ENCODE data around the gene DACH1.

The DACH1 gene

DNA sequence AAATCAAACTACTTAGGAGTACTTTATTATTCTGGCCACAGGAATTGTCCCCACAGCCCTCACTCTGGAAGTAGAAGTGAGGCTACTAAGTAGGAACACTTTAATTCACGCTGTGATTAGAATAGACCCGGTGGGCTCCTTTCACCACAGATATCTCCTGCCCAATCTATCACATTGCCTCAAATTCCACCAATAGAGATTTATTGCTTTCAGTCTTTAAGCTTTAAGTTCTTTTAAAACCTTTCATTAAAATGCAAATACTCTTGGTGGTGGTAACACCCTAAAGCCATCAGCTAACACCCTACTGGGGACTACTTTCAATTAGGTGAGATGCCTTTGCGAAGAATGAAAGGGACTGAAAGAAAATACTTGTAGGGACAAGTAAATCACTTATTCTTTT lies 181.9 kb downstream of the DACH1 start:
- TF ChIP-seq, protein P1, sequence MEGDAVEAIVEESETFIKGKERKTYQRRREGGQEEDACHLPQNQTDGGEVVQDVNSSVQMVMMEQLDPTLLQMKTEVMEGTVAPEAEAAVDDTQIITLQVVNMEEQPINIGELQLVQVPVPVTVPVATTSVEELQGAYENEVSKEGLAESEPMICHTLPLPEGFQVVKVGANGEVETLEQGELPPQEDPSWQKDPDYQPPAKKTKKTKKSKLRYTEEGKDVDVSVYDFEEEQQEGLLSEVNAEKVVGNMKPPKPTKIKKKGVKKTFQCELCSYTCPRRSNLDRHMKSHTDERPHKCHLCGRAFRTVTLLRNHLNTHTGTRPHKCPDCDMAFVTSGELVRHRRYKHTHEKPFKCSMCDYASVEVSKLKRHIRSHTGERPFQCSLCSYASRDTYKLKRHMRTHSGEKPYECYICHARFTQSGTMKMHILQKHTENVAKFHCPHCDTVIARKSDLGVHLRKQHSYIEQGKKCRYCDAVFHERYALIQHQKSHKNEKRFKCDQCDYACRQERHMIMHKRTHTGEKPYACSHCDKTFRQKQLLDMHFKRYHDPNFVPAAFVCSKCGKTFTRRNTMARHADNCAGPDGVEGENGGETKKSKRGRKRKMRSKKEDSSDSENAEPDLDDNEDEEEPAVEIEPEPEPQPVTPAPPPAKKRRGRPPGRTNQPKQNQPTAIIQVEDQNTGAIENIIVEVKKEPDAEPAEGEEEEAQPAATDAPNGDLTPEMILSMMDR (conservative IDR thresholded peaks at IDR 0.05; ENCODE audit: control insufficient read depth, insufficient read depth, low read depth, low read length): no peak
- DNase-seq (ENCODE audit: low read depth): no peak

DNA sequence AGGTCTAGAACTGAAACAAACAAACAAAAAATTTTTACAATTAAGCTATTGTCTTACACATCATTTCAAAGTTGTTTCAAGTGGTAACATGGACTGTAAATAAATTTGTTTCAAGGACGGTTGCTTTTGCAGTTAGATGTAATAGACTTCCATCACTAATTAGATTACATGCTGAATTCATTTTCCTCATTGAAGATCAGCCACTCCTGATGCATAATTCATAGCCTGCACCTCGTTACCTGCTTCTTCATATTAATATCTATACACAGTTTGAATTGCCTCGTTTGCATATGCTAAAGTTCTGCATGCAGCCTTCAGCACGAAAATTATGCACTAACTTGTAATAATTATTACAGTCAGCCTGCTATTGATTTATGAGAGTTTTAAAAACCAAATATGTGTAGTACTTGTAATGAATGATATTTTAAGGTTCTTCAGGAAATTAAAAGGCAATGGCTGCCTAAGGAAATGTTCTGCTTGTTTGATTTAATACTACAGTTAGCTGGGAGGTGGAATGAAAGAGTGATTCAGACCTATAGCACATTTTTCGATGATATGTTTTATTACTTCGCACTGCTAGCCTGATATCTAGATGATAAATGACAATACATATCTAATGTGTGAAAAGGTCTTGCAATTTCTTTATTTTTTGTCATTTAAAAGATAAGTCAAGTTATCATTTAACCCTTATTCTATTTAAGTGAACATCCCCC lies 184.9 kb downstream of the DACH1 start:
- TF ChIP-seq, protein P1 (conservative IDR thresholded peaks at IDR 0.05; ENCODE audit: control insufficient read depth, insufficient read depth, low read depth, low read length): no peak
- DNase-seq (ENCODE audit: low read depth): no peak
- no peak overlapping the region for H3K4me3 ChIP-seq (ENCODE audit: control insufficient read depth, low read depth, low read length)

More for the DNA sequence above, 181.9 kb downstream of the DACH1 start:
- no peak overlapping the region for H3K4me3 ChIP-seq (ENCODE audit: control insufficient read depth, low read depth, low read length)

DNA sequence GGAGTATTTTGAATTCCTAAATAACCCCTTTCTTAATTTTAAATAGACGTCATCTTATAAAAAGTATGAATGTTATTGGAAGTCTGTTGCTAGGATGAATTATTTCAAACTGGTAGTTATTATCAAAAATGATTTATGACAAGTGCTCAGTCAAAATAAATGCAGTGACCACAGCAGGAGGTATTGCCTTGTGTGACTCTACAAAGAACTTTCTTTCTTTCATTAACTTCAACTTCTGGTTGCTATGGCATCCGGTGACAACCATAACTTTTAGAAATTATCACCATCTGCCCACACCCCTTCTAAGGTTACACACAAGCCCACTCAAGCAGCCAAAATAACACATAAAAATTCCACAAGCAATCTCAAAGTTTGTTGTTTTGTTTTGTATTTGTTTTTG lies 189.9 kb downstream of the DACH1 start:
- TF ChIP-seq, protein P1 (conservative IDR thresholded peaks at IDR 0.05; ENCODE audit: control insufficient read depth, insufficient read depth, low read depth, low read length): no peak
- no peak overlapping the region for H3K4me3 ChIP-seq (ENCODE audit: control insufficient read depth, low read depth, low read length)
- no peak for DNase-seq (ENCODE audit: low read depth)

DNA sequence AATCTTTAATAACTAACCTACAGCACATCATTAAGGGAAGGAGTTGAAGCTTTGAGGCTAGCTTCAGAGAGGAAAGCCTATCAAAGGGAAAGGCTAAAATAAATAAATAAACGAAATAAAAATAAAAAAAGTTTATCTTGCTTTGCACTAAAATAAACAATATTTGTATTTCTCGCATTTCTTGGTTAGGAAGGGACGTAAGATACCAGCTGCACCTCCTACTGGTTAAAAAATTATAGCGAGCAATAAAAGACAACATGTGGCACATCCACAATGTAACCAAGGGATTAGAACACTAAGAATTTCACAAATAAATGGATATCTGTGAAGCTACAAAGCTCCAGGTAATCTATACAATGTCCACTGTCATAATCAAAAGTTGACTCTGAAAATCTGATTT lies 194.5 kb downstream of the DACH1 start:
- TF ChIP-seq, protein P1 (conservative IDR thresholded peaks at IDR 0.05; ENCODE audit: control insufficient read depth, insufficient read depth, low read depth, low read length): no peak
- H3K4me3 ChIP-seq (ENCODE audit: control insufficient read depth, low read depth, low read length): no peak overlapping the region
- no peak for DNase-seq (ENCODE audit: low read depth)

DNA sequence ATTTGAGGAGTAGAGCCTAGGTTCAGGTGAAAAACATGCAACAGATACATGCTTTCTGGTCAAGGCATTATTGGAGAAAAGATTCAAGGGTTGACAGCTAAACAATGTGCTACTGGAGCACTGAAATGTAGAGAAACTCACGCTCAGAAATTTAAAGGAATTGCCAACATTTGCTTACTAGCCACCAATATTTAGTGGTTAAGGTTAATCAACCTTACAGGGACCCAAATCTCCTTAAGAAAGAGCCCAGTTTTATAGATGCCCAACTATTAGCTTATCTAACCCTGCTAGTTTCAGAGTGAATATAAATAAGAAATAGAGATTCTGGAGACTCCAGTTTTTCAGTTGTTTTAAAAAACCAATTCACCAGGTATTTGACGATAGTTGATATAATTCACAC lies 203.6 kb downstream of the DACH1 start:
- DNase-seq (ENCODE audit: low read depth): no peak
- TF ChIP-seq, protein P1 (conservative IDR thresholded peaks at IDR 0.05; ENCODE audit: control insufficient read depth, insufficient read depth, low read depth, low read length): no peak
- H3K4me3 ChIP-seq (ENCODE audit: control insufficient read depth, low read depth, low read length): no peak overlapping the region

DNA sequence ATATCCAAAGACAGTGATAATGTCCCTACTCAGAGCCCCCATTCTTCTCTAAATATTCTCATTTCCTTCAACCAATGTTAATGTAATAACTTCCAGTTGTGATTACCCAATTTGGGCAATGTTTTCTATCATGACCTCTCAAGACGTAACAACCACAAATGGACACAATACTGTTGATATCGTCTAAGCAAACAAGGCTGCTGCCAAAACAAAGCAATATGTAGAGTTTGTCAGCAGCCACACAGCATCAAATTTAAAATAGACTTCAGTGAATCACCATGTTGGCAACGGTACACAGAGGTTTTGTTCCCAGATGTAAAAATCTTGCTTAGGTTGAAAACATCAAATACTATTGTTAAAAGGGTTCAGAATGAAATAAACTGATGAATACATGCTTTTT lies 205.1 kb downstream of the DACH1 start:
- TF ChIP-seq, protein P1 (conservative IDR thresholded peaks at IDR 0.05; ENCODE audit: control insufficient read depth, insufficient read depth, low read depth, low read length): no peak
- DNase-seq (ENCODE audit: low read depth): peak; percentile 29
- no peak overlapping the region for H3K4me3 ChIP-seq (ENCODE audit: control insufficient read depth, low read depth, low read length)
